ENCODE results near the gene C3orf70. TPM values are rescaled to one million over a fixed set of nuclear protein-coding genes. Genes with fewer than 3 reads are reported as not detected.

Gene C3orf70
- total and polyA plus RNA-seq, 7 experiments from 2014 or later = 0.05 TPM; not detected in 6

GRCh38 chr3:185093116-185093515 lies 59.7 kb downstream of the C3orf70 start:
- no peaks in the 10 kb centered on the region for H3K4me1 Mint-ChIP-seq
- Histone ChIP-seq H3K9me3 (ENCODE audit: control insufficient read depth in 2 of 3, low read length in 3 of 3) (no peaks in the 10 kb centered on the region), H3K4me3 (ENCODE audit: low read length) (no peak overlapping the region), H3K4me1 (ENCODE audit: control insufficient read depth in 2 of 2, insufficient read depth in 2 of 2, low read length in 2 of 2) (no peaks in the 10 kb centered on the region), H3K27me3 (ENCODE audit: control insufficient read depth in 2 of 2, insufficient read depth in 2 of 2, low read length in 2 of 2) (no peaks in the 10 kb centered on the region), H3K36me3 (ENCODE audit: control insufficient read depth in 2 of 3, insufficient read depth in 3 of 3, low read length in 3 of 3) (no peaks in the 10 kb centered on the region), H3K27ac (ENCODE audit: low read depth, low read length) (no peak overlapping the region)
- no peak overlapping the region for H3K27ac Mint-ChIP-seq
- ATAC-seq (no peak), DNase-seq (no peak)
- no peaks in the 10 kb centered on the region for H3K36me3 Mint-ChIP-seq
- no peak overlapping the region for H3K4me3 Mint-ChIP-seq
- peaks cover 0 to 2% (median 0%) of the 10 kb centered on the region in 11 donors for H3K9me3 Mint-ChIP-seq
- POLR2A ChIA-PET = no interaction called here
- peaks cover 8 to 41% (median 24%) of the 10 kb centered on the region in 5 donors for H3K27me3 Mint-ChIP-seq
- CTCF ChIA-PET = no interaction called here
- intact Hi-C loops (cut with micrococcal nuclease) = no loop called here

GRCh38 chr3:185090811-185091210 lies 62.0 kb downstream of the C3orf70 start:
- Histone ChIP-seq H3K9me3 (ENCODE audit: control insufficient read depth in 2 of 3, low read length in 3 of 3) (no peaks in the 10 kb centered on the region), H3K4me3 (ENCODE audit: low read length) (no peak overlapping the region), H3K4me1 (ENCODE audit: control insufficient read depth in 2 of 2, insufficient read depth in 2 of 2, low read length in 2 of 2) (no peaks in the 10 kb centered on the region), H3K27ac (ENCODE audit: low read depth, low read length) (no peak overlapping the region), H3K36me3 (ENCODE audit: control insufficient read depth in 2 of 3, insufficient read depth in 3 of 3, low read length in 3 of 3) (no peaks in the 10 kb centered on the region), H3K27me3 (ENCODE audit: control insufficient read depth in 2 of 2, insufficient read depth in 2 of 2, low read length in 2 of 2) (peaks cover 0 to 2% of the 10 kb centered on the region in 2 donors)
- Mint-ChIP-seq H3K27me3 (peaks cover 4 to 27% (median 16%) of the 10 kb centered on the region in 5 donors), H3K4me1 (no peaks in the 10 kb centered on the region), H3K27ac (no peak overlapping the region), H3K4me3 (no peak overlapping the region), H3K9me3 (peaks cover 0 to 2% (median 0%) of the 10 kb centered on the region in 11 donors), H3K36me3 (no peaks in the 10 kb centered on the region)
- CTCF ChIA-PET = no interaction called here
- DNase-seq (no peak), ATAC-seq (no peak)
- POLR2A ChIA-PET = no interaction called here
- intact Hi-C loops (cut with micrococcal nuclease) = no loop called here

- ChIA-PET POLR2A (no interaction called here), CTCF (no interaction called here)
- Histone ChIP-seq H3K9me3 (ENCODE audit: control insufficient read depth in 2 of 3, low read length in 3 of 3) (no peaks in the 10 kb centered on the region), H3K36me3 (ENCODE audit: control insufficient read depth in 2 of 3, insufficient read depth in 3 of 3, low read length in 3 of 3) (no peaks in the 10 kb centered on the region), H3K27ac (ENCODE audit: low read depth, low read length) (no peak overlapping the region), H3K27me3 (ENCODE audit: control insufficient read depth in 2 of 2, insufficient read depth in 2 of 2, low read length in 2 of 2) (peaks cover 0 to 2% of the 10 kb centered on the region in 2 donors), H3K4me3 (ENCODE audit: low read length) (no peak overlapping the region), H3K4me1 (ENCODE audit: control insufficient read depth in 2 of 2, insufficient read depth in 2 of 2, low read length in 2 of 2) (no peaks in the 10 kb centered on the region)
- H3K4me1 Mint-ChIP-seq = no peaks in the 10 kb centered on the region
- no peaks in the 10 kb centered on the region for H3K36me3 Mint-ChIP-seq
- ATAC-seq (no peak), DNase-seq (no peak)
- peaks cover 0 to 2% (median 0%) of the 10 kb centered on the region in 11 donors for H3K9me3 Mint-ChIP-seq
- H3K4me3 Mint-ChIP-seq = no peak overlapping the region
- intact Hi-C loops (cut with micrococcal nuclease) = no loop called here
- no peak overlapping the region for H3K27ac Mint-ChIP-seq
- peaks cover 8 to 32% (median 17%) of the 10 kb centered on the region in 5 donors for H3K27me3 Mint-ChIP-seq
These were observed 63.1 kb downstream of the C3orf70 start for GRCh38 chr3:185089751-185090150.

GRCh38 chr3:185089343-185089742 lies 63.5 kb downstream of the C3orf70 start:
- H3K36me3 Mint-ChIP-seq = no peaks in the 10 kb centered on the region
- H3K4me1 ChIP-seq (ENCODE audit: control insufficient read depth in 2 of 2, insufficient read depth in 2 of 2, low read length in 2 of 2) = no peaks in the 10 kb centered on the region
- H3K4me3 ChIP-seq (ENCODE audit: low read length) = no peak overlapping the region
- H3K9me3 ChIP-seq (ENCODE audit: control insufficient read depth in 2 of 3, low read length in 3 of 3) = no peaks in the 10 kb centered on the region
- H3K36me3 ChIP-seq (ENCODE audit: control insufficient read depth in 2 of 3, insufficient read depth in 3 of 3, low read length in 3 of 3) = no peaks in the 10 kb centered on the region
- CTCF ChIA-PET = no interaction called here
- H3K27me3 Mint-ChIP-seq = peaks cover 9 to 33% (median 19%) of the 10 kb centered on the region in 5 donors
- no peak for DNase-seq
- H3K27me3 ChIP-seq (ENCODE audit: control insufficient read depth in 2 of 2, insufficient read depth in 2 of 2, low read length in 2 of 2) = peaks cover 0 to 2% of the 10 kb centered on the region in 2 donors
- H3K4me3 Mint-ChIP-seq = no peak overlapping the region
- POLR2A ChIA-PET = no interaction called here
- H3K9me3 Mint-ChIP-seq = peaks cover 0 to 1% (median 0%) of the 10 kb centered on the region in 11 donors
- ATAC-seq = no peak
- no peak overlapping the region for H3K27ac Mint-ChIP-seq
- no peak overlapping the region for H3K27ac ChIP-seq (ENCODE audit: low read depth, low read length)
- H3K4me1 Mint-ChIP-seq = no peaks in the 10 kb centered on the region
- intact Hi-C loops (cut with micrococcal nuclease) = no loop called here

- Histone ChIP-seq H3K27me3 (ENCODE audit: control insufficient read depth in 2 of 2, insufficient read depth in 2 of 2, low read length in 2 of 2) (peaks cover 0 to 2% of the 10 kb centered on the region in 2 donors), H3K27ac (ENCODE audit: low read depth, low read length) (no peak overlapping the region), H3K4me3 (ENCODE audit: low read length) (no peak overlapping the region), H3K36me3 (ENCODE audit: control insufficient read depth in 2 of 3, insufficient read depth in 3 of 3, low read length in 3 of 3) (no peaks in the 10 kb centered on the region), H3K4me1 (ENCODE audit: control insufficient read depth in 2 of 2, insufficient read depth in 2 of 2, low read length in 2 of 2) (no peaks in the 10 kb centered on the region), H3K9me3 (ENCODE audit: control insufficient read depth in 2 of 3, low read length in 3 of 3) (no peaks in the 10 kb centered on the region)
- H3K4me3 Mint-ChIP-seq = no peak overlapping the region
- no peaks in the 10 kb centered on the region for H3K9me3 Mint-ChIP-seq
- POLR2A ChIA-PET = no interaction called here
- no peaks in the 10 kb centered on the region for H3K36me3 Mint-ChIP-seq
- no peak for DNase-seq
- H3K27me3 Mint-ChIP-seq = peaks cover 5 to 28% (median 17%) of the 10 kb centered on the region in 5 donors
- no peak for ATAC-seq
- intact Hi-C loops (cut with micrococcal nuclease) = no loop called here
- H3K27ac Mint-ChIP-seq = no peak overlapping the region
- no peaks in the 10 kb centered on the region for H3K4me1 Mint-ChIP-seq
- CTCF ChIA-PET = no interaction called here
These were observed 65.4 kb downstream of the C3orf70 start for GRCh38 chr3:185087419-185087818.

GRCh38 chr3:185084901-185085300 lies 68.0 kb downstream of the C3orf70 start:
- no peak overlapping the region for H3K27ac ChIP-seq (ENCODE audit: low read depth, low read length)
- ChIA-PET POLR2A (no interaction called here), CTCF (no interaction called here)
- peaks cover 0 to 2% of the 10 kb centered on the region in 2 donors for H3K27me3 ChIP-seq (ENCODE audit: control insufficient read depth in 2 of 2, insufficient read depth in 2 of 2, low read length in 2 of 2)
- H3K4me1 ChIP-seq (ENCODE audit: control insufficient read depth in 2 of 2, insufficient read depth in 2 of 2, low read length in 2 of 2) = no peaks in the 10 kb centered on the region
- H3K9me3 ChIP-seq (ENCODE audit: control insufficient read depth in 2 of 3, low read length in 3 of 3) = no peaks in the 10 kb centered on the region
- H3K9me3 Mint-ChIP-seq = no peaks in the 10 kb centered on the region
- intact Hi-C loops (cut with micrococcal nuclease) = no loop called here
- no peak overlapping the region for H3K4me3 ChIP-seq (ENCODE audit: low read length)
- H3K4me3 Mint-ChIP-seq = no peak overlapping the region
- ATAC-seq = no peak
- no peak overlapping the region for H3K27ac Mint-ChIP-seq
- no peak for DNase-seq
- H3K36me3 ChIP-seq (ENCODE audit: control insufficient read depth in 2 of 3, insufficient read depth in 3 of 3, low read length in 3 of 3) = no peaks in the 10 kb centered on the region
- H3K27me3 Mint-ChIP-seq = peaks cover 0 to 23% (median 9%) of the 10 kb centered on the region in 5 donors
- H3K4me1 Mint-ChIP-seq = no peaks in the 10 kb centered on the region
- H3K36me3 Mint-ChIP-seq = no peaks in the 10 kb centered on the region

- no peak overlapping the region for H3K4me3 Mint-ChIP-seq
- Histone ChIP-seq H3K9me3 (ENCODE audit: control insufficient read depth in 2 of 3, low read length in 3 of 3) (no peaks in the 10 kb centered on the region), H3K27ac (ENCODE audit: low read depth, low read length) (no peak overlapping the region), H3K4me1 (ENCODE audit: control insufficient read depth in 2 of 2, insufficient read depth in 2 of 2, low read length in 2 of 2) (no peaks in the 10 kb centered on the region), H3K27me3 (ENCODE audit: control insufficient read depth in 2 of 2, insufficient read depth in 2 of 2, low read length in 2 of 2) (peaks cover 0 to 2% of the 10 kb centered on the region in 2 donors), H3K36me3 (ENCODE audit: control insufficient read depth in 2 of 3, insufficient read depth in 3 of 3, low read length in 3 of 3) (no peaks in the 10 kb centered on the region), H3K4me3 (ENCODE audit: low read length) (no peak overlapping the region)
- CTCF ChIA-PET = no interaction called here
- H3K36me3 Mint-ChIP-seq = no peaks in the 10 kb centered on the region
- H3K9me3 Mint-ChIP-seq = no peaks in the 10 kb centered on the region
- no peaks in the 10 kb centered on the region for H3K4me1 Mint-ChIP-seq
- DNase-seq = no peak
- H3K27me3 Mint-ChIP-seq = peaks cover 0 to 23% (median 9%) of the 10 kb centered on the region in 5 donors
- POLR2A ChIA-PET = no interaction called here
- no peak overlapping the region for H3K27ac Mint-ChIP-seq
- ATAC-seq = no peak
- intact Hi-C loops (cut with micrococcal nuclease) = no loop called here
These were observed 68.5 kb downstream of the C3orf70 start for GRCh38 chr3:185084402-185084801.
